GM12878 (cell line): ENCODE measurements around the gene CRTC1. TPM values are rescaled to one million over a fixed set of nuclear protein-coding genes. Genes with fewer than 3 reads are reported as not detected.

Experiments used
- ATAC-seq: fragments of 200-7000 bp; cut with Tn5 transposase; 3 replicates; pipeline ENCODE4 v1.9.1; 2020; ENCODE audit warnings: mild to moderate bottlenecking, moderate library complexity
- BruUV-seq: library from RNA; stranded (reverse); fragments of 400-500 nt; replicated peaks from 2 replicates; lab custom pipeline; 2021; lab: Mats Ljungman, UMichigan
- CTCF ChIA-PET: fragments of 300-600 bp; sonication (Branson Sonifier 250); formaldehyde crosslinking; extraction: SDS; loops from one replicate; lab custom pipeline; 2021; ENCODE audit warnings: inconsistent platforms; lab: Yijun Ruan, JAX
- POLR2A ChIA-PET: fragments of 350-600 bp; formaldehyde crosslinking; extraction: SDS; loops from one replicate; lab custom pipeline; 2021; ENCODE audit warnings: inconsistent platforms; lab: Charles Lee
- RAD21 ChIA-PET: fragments of 300-600 bp; sonication (Branson Sonifier 250); formaldehyde crosslinking; loops from one replicate; lab custom pipeline; 2023; ENCODE audit warnings: antibody characterized with exemption; ENCODE audit not compliant: unreplicated experiment; lab: Charles Lee
- SMC1A ChIA-PET: fragments of 300-600 bp; sonication (Branson Sonifier 250); formaldehyde crosslinking; loops from one replicate; lab custom pipeline; 2023; ENCODE audit not compliant: unreplicated experiment, uncharacterized antibody; lab: Charles Lee
- DNase-seq: peaks from one replicate; pipeline ENCODE4 v3.0.0-alpha.2; 2011; ENCODE audit warnings: low read depth, low spot score
- FAIRE-seq: peaks from 3 replicates; lab custom pipeline; 2011; peaks lifted over from hg19 to GRCh38; lab: Jason Lieb, UNC
- H2AFZ ChIP-seq: 2 replicates; pipeline ENCODE4 v1.6.0; 2011; ENCODE audit warnings: low read depth, low read length, control low read depth; ENCODE audit not compliant: control insufficient read depth
- H3K27ac ChIP-seq: 2 replicates; pipeline ENCODE4 v1.5.1; 2011; ENCODE audit warnings: control low read depth; ENCODE audit not compliant: control insufficient read depth, insufficient read depth
- H3K27me3 ChIP-seq, 2 experiments: replicated peaks in 1 of 2; 2 replicates each; pipeline versions ENCODE4 v1.6.0 to v1.6.1; 2011; ENCODE audit warnings: low read length in 1 of 2; ENCODE audit not compliant: control insufficient read depth in 2 of 2, insufficient read depth in 2 of 2
- H3K36me3 ChIP-seq, 2 experiments: 2 replicates each; pipeline ENCODE4 v1.5.1; 2011; ENCODE audit warnings: low read length in 1 of 2; ENCODE audit not compliant: control insufficient read depth in 2 of 2, insufficient read depth in 2 of 2
- H3K4me1 ChIP-seq: 2 replicates; pipeline ENCODE4 v1.6.1; 2011; ENCODE audit warnings: mild to moderate bottlenecking, low read length, moderate library complexity, mixed read lengths; ENCODE audit not compliant: control insufficient read depth, insufficient read depth
- H3K4me2 ChIP-seq: 2 replicates; pipeline ENCODE4 v1.6.0; 2011; ENCODE audit warnings: control low read depth; ENCODE audit not compliant: control insufficient read depth, insufficient read depth
- H3K4me3 ChIP-seq: fragments of 200-600 bp; sonication (generic); 2 replicates; pipeline ENCODE4 v1.5.1; 2016
- H3K79me2 ChIP-seq: 2 replicates; pipeline ENCODE4 v1.6.0; 2011; ENCODE audit warnings: low read length; ENCODE audit not compliant: control insufficient read depth, insufficient read depth
- H3K9ac ChIP-seq: 2 replicates; pipeline ENCODE4 v1.8.0; 2011; ENCODE audit warnings: low read length, control low read depth, mixed read lengths; ENCODE audit not compliant: control insufficient read depth, insufficient read depth
- H3K9me3 ChIP-seq: replicated peaks from 3 replicates; pipeline ENCODE4 v1.5.1; 2011; ENCODE audit warnings: mild to moderate bottlenecking, low read length; ENCODE audit not compliant: control insufficient read depth, insufficient read depth
- H4K20me1 ChIP-seq: 2 replicates; pipeline ENCODE4 v1.6.0; 2011; ENCODE audit not compliant: control insufficient read depth, insufficient read depth
- LARP7 ChIP-seq: fragments of 450-650 bp; IDR thresholded peaks from 2 replicates; pipeline ENCODE4 v1.6.1; 2017; ENCODE audit warnings: mild to moderate bottlenecking
- ZNF384 ChIP-seq: IDR thresholded peaks from 2 replicates; pipeline ENCODE4 v1.6.1; 2012; ENCODE audit warnings: low read depth, mild to moderate bottlenecking, low read length, improper control_type of control experiment, borderline replicate concordance
- WGBS: methylation state at CpG from one replicate; pipeline ENCODE4 v1.1.6; 2016; ENCODE audit warnings: low lambda C conversion rate; ENCODE audit not compliant: insufficient replicate concordance, insufficient coverage; ENCODE audit errors: missing lambda C conversion rate; 5-methylcytosine and 5-hydroxymethylcytosine counted together
- in situ Hi-C: fragments of 300-500 bp; cut with MboI; formaldehyde crosslinking; loops from 9 replicates; pipeline ENCODE4 v1.14.3; 2018; ENCODE audit warnings: mixed read lengths
- intact Hi-C: fragments of 100-400 bp; cut with micrococcal nuclease; formaldehyde crosslinking; loops from one replicate; pipeline ENCODE4 v1.14.2; 2022; ENCODE audit not compliant: unreplicated experiment
- polyA plus RNA-seq, 11 experiments: library from polyadenylated mRNA; depleted of rRNA in 4 of 11; unstranded in 6 of 11; stranded (reverse) in 5 of 11; fragments of >200 nt; fragmentation: Nextera tagmentation in 4 of 11; fragmentation: Illumina TruSeq in 1 of 11; extraction: Ambion mirVana in 4 of 11; extraction: Trizol in 1 of 11; gene quantifications; 1 replicate in 1 of 11; 2 replicates in 10 of 11; pipeline versions ENCODE4 v1.2.1 to v1.2.3, GENCODE V29; 2011 to 2016; ENCODE audit warnings: inconsistent platforms in 2 of 11, missing spikeins in 2 of 11, low read depth in 1 of 11
- total RNA-seq, 4 experiments: library from RNA; depleted of rRNA in 3 of 4; stranded (reverse); fragments of >200 nt in 3 of 4; fragmentation: Illumina TruSeq in 1 of 4; extraction: Trizol in 1 of 4; gene quantifications; 2 replicates each; pipeline versions ENCODE4 v1.2.1 to v1.2.3, GENCODE V29; 2013 to 2021
- TF ChIP-seq, protein P1 (sequence below): fragments of 450-650 bp; IDR thresholded peaks from 2 replicates; pipeline ENCODE4 v1.6.1; 2016; ENCODE audit warnings: mild to moderate bottlenecking, moderate library complexity, borderline replicate concordance

CRTC1 gene
- total and polyA plus RNA-seq, 10 of the 15 experiments (the other 5 are each of a cell fraction or from before 2014, with no cell fraction given): 0.02 to 4.6 (median 1.1) TPM; not detected in 1

GRCh38 chr19:18696023-18696422 is 12.5 kb downstream of the CRTC1 start:
- intact Hi-C loops (no loop called here), in situ Hi-C loops (no loop called here)
- no peak overlapping the region for H3K4me2 ChIP-seq
- no peak overlapping the region for H3K9ac ChIP-seq
- TF ChIP-seq ZNF384: no peak
- no peak for TF ChIP-seq LARP7
- TF ChIP-seq, protein P1, sequence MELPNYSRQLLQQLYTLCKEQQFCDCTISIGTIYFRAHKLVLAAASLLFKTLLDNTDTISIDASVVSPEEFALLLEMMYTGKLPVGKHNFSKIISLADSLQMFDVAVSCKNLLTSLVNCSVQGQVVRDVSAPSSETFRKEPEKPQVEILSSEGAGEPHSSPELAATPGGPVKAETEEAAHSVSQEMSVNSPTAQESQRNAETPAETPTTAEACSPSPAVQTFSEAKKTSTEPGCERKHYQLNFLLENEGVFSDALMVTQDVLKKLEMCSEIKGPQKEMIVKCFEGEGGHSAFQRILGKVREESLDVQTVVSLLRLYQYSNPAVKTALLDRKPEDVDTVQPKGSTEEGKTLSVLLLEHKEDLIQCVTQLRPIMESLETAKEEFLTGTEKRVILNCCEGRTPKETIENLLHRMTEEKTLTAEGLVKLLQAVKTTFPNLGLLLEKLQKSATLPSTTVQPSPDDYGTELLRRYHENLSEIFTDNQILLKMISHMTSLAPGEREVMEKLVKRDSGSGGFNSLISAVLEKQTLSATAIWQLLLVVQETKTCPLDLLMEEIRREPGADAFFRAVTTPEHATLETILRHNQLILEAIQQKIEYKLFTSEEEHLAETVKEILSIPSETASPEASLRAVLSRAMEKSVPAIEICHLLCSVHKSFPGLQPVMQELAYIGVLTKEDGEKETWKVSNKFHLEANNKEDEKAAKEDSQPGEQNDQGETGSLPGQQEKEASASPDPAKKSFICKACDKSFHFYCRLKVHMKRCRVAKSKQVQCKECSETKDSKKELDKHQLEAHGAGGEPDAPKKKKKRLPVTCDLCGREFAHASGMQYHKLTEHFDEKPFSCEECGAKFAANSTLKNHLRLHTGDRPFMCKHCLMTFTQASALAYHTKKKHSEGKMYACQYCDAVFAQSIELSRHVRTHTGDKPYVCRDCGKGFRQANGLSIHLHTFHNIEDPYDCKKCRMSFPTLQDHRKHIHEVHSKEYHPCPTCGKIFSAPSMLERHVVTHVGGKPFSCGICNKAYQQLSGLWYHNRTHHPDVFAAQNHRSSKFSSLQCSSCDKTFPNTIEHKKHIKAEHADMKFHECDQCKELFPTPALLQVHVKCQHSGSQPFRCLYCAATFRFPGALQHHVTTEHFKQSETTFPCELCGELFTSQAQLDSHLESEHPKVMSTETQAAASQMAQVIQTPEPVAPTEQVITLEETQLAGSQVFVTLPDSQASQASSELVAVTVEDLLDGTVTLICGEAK: no peak
- H3K79me2 ChIP-seq: no peaks in the 10 kb centered on the region; the same call in 1 of the 2 replicates
- DNase-seq (no peak), ATAC-seq (no peak), FAIRE-seq (no peak)
- SMC1A ChIA-PET: no interaction called here
- H4K20me1 ChIP-seq: 0 out of 2 replicates have a peak, but pooled peaks cover 2% of the 10 kb centered on the region
- H3K9me3 ChIP-seq: no peaks in the 10 kb centered on the region
- RAD21 ChIA-PET: no interaction called here
- no peaks in the 10 kb centered on the region for H3K27me3 ChIP-seq
- POLR2A ChIA-PET: no interaction called here
- H3K36me3 ChIP-seq: no peaks in the 10 kb centered on the region
- BruUV-seq: no TSS peak
- no peak overlapping the region for H3K4me3 ChIP-seq
- H3K27ac ChIP-seq: no peak overlapping the region
- no peak overlapping the region for H2AFZ ChIP-seq
- peaks cover 23% of the 10 kb centered on the region for H3K4me1 ChIP-seq
- CTCF ChIA-PET: no interaction called here
- WGBS: 72% methylated on average over 12 of the region's 12 CpGs
